Right cardiac atrium (tissue), 5 donors: Measurements from ENCODE around the gene PIGQ. TPM values are rescaled to one million over a fixed set of nuclear protein-coding genes. Genes with fewer than 3 reads are reported as not detected.
"Not testable (repeated sequence)": the region's sequence is repeated elsewhere in the genome, so short reads cannot be mapped to it uniquely, and the experiment has no call there.

Experiments
- ATAC-seq, 2 donors: fragments of 200-7000 bp; cut with Tn5 transposase; one replicate each; pipeline versions ENCODE4 v1.8.0 to v1.9.1; 2020; ENCODE audit warnings: moderate library complexity in 2 of 2, mild to moderate bottlenecking in 1 of 2
- DNase-seq, 3 donors: peaks; one replicate each; pipeline ENCODE4 v3.0.0-alpha.2; 2020
- H3K27ac ChIP-seq: one replicate; pipeline ENCODE4 v1.5.1; 2013; ENCODE audit warnings: mild to moderate bottlenecking, low read length, control low read depth, moderate library complexity
- H3K27me3 ChIP-seq: one replicate; pipeline ENCODE4 v1.6.1; 2013; ENCODE audit not compliant: control insufficient read depth, insufficient read depth
- H3K4me1 ChIP-seq: one replicate; pipeline ENCODE4 v1.6.1; 2013; ENCODE audit warnings: low read length; ENCODE audit not compliant: control insufficient read depth, insufficient read depth
- H3K4me3 ChIP-seq: one replicate; pipeline ENCODE4 v1.5.1; 2013; ENCODE audit warnings: low read length, control low read depth
- H3K9me3 ChIP-seq: one replicate; pipeline ENCODE4 v1.6.1; 2013; ENCODE audit warnings: low read length; ENCODE audit not compliant: control insufficient read depth
- WGBS: extraction: QIAGEN DNeasy Blood & Tissue Kit; methylation state at CpG from one replicate; pipeline ENCODE4 v1.1.7; 2013; 5-methylcytosine and 5-hydroxymethylcytosine counted together
- intact Hi-C, 4 donors: fragments of 100-400 bp; cut with DNase I; formaldehyde crosslinking; loops; one replicate each; pipeline versions ENCODE4 v1.11.0 to v1.14.0; 2022 to 2023
- polyA plus RNA-seq: library from polyadenylated mRNA; stranded (reverse); fragments of 200-250 nt; gene quantifications from one replicate; pipeline ENCODE4 v1.2.3, GENCODE V29; 2013
- total RNA-seq, 4 donors: library from RNA; stranded (reverse); fragmentation: NEBNext Ultra II Directional; extraction: Animal tissue kit (Norgen Biotek cat#: 25700); gene quantifications; one replicate each; pipeline ENCODE4 v1.2.1, GENCODE V29; 2021
- donor health status: healthy with polysubstance abuse.
- donor health status: DM: no; HTN: yes; CAD: no.
- donor health status: DM: no; HTN: no; CAD: no.
- donor health status: DM: no; HTN: yes; CAD: no; lungs with severe emphysema.
- donor health status: DM: yes; HTN: yes; CAD: no.

The PIGQ gene
- total and polyA plus RNA-seq, 5 donors, result 19.8 to 23.0 (median 22.7) TPM

DNA sequence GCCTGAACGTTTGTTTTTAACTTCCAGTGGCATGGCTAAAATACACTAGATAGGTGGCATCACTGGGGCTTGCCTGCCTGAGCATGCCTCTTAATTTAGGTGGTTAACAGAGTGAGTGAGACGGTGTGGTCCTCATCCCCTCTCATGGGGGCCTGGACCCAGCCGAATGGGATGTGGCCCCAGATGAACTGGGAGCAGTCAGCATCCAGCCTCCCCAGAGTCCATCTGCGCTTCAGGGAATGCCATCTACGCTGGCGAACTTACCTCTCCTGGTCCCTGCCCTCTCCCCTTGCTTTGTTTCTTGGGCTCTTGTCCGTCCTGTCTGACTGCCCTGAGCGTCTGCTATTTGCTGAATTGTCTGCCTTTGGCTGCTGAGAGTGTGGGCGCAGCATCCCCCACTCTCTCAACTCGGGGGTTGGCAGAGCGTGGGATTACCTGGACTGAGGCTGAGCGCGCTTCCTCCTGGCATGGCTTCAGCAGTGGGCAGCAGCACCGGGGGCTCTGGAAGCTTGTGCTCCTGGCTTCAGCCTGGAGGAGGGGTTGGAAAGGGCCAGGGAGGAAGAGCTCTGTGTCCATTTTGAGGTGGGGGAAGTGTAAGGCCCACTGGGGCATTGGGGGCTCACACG lies 22.2 kb downstream of the PIGQ start:
- Histone ChIP-seq H3K4me3 (no peak overlapping the region), H3K27me3 (no peaks in the 10 kb centered on the region), H3K4me1 (no peaks in the 10 kb centered on the region), H3K27ac (no peak overlapping the region), H3K9me3 (no peaks in the 10 kb centered on the region)
- no peak for ATAC-seq
- intact Hi-C loops, result no loop called here
- peak in 1 of 3 donors; percentile 33 for DNase-seq
- 87% methylated on average over 15 of the region's 15 CpGs for WGBS

DNA sequence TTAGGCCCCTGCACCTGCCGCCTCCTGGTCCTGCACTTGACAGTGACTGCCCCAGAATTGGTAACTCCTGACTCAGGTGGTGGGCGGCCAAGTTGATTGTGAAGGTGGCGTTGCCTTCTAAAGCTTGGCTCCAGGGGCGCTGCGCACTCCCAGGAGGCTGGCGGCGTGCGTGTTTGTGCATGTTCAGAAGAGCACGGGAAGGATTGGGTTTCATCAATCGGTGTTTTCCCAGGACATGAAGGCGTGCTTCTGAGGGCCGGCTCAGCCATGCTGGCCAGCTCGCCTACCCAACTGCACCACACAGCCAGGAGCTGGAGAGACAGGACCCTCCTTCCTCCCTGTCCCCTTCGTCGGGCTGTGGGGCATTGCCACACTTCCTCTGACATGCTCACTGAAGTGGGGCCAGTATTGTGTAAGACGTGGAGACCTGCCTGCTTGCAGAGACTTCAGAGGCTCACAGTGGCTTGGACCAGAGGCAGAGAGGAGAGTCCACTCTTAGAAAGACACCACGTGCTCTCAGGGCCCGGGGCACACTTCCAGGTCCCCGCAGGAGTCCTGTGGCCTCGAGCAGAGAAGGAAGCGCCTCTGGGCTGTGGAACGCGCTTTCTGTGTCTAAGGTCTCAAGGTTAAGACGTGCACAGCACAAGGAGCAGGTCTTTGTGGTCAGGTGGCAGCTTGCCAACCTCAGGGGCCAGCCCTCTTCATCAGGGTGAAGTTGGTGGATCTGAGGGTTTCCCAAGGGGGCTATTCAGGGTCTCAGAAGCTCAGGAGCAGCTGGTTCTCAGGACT lies 22.9 kb downstream of the PIGQ start:
- intact Hi-C loops, result no loop called here
- no peaks in the 10 kb centered on the region for H3K4me1 ChIP-seq

DNA sequence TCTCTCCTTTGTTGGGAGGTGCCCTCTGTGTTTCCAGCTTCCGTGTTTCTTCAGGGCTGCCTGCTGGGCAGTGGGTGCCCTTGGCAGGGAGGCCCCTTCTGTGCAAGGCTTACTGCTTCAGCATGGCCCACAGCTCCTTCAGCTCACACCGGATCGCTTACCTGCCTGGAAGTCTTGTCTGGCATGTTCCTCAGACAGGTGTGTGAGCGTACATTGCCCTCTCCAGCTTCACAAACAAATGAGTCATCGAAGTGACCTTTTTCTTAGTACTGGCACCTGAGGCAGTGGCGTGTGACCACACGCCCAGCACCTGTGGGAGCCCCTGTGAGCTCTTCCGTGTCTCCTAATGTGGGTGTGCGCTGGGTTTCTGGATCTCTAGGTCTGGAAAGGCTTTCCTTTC lies 23.6 kb downstream of the PIGQ start:
- no peaks in the 10 kb centered on the region for H3K4me1 ChIP-seq
- WGBS, result 91% methylated on average over 9 of the region's 9 CpGs
- H3K27ac ChIP-seq, result no peak overlapping the region

More for the DNA sequence above, 22.9 kb downstream of the PIGQ start:
- WGBS, result 70% methylated on average over 24 of the region's 24 CpGs
- DNase-seq, result peak; percentile 64 to 69 (median 66)
- Histone ChIP-seq H3K4me3 (no peak overlapping the region), H3K9me3 (no peaks in the 10 kb centered on the region), H3K27me3 (no peaks in the 10 kb centered on the region), H3K27ac (no peak overlapping the region)
- no peak for ATAC-seq

DNA sequence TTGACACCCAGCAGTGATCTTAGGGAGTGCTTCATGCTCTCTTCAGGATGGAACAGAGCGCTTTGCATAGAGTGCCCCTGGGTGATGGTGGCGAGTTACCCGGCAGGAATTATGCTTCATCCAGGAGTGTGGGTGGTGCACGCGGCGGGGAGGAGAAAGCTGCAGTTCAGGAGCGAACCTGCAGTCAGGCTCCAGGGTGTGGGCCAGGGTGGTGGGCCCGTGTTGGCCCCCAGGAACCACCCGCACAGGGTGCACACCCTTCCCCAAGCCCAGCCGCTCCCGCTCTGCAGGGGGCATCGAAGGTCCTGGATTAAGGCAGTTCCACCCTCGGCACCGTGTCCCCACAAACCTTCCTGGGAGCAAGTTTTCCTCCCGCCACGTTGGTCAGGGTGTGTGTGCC lies 24.0 kb downstream of the PIGQ start:
- no peak overlapping the region for H3K4me3 ChIP-seq
- intact Hi-C loops, result no loop called here
- no peaks in the 10 kb centered on the region for H3K9me3 ChIP-seq
- H3K27me3 ChIP-seq, result no peaks in the 10 kb centered on the region
- H3K4me1 ChIP-seq, result no peaks in the 10 kb centered on the region
- WGBS, result 87% methylated on average over 16 of the region's 16 CpGs
- ATAC-seq (no peak), DNase-seq (no peak)
- no peak overlapping the region for H3K27ac ChIP-seq

More for the DNA sequence above, 23.6 kb downstream of the PIGQ start:
- no peaks in the 10 kb centered on the region for H3K27me3 ChIP-seq
- no peak overlapping the region for H3K4me3 ChIP-seq
- intact Hi-C loops, result no loop called here
- H3K9me3 ChIP-seq, result no peaks in the 10 kb centered on the region
- ATAC-seq (no peak), DNase-seq (peak in 1 of 3 donors; percentile 14)

DNA sequence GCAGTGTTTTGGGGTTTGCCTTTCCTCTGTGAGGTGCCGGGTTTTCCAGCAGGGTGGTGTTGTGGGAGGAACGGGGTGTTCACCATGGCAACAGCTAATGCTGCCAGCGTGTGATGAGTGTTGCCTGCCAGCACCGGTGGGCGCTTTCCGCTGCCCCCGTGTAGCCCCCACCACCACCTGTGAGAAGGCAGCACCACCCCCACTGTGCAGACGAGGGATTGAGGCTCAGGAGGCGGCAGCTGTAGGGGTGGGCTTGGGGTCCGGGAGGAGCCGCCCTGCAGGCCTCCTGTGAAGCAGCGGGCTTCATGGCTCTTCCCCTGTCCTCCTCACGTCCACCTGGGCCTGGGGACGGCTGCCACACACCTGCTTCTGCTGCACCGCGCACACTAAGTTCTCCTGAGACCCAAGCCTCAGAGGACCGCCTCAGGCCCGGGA lies 25.3 kb downstream of the PIGQ start:
- Histone ChIP-seq H3K4me1 (no peaks in the 10 kb centered on the region), H3K27me3 (no peaks in the 10 kb centered on the region), H3K4me3 (no peak overlapping the region), H3K9me3 (no peaks in the 10 kb centered on the region), H3K27ac (no peak overlapping the region)
- WGBS, result 86% methylated on average over 18 of the region's 18 CpGs
- no peak for DNase-seq
- no peak for ATAC-seq
- intact Hi-C loops, result no loop called here

DNA sequence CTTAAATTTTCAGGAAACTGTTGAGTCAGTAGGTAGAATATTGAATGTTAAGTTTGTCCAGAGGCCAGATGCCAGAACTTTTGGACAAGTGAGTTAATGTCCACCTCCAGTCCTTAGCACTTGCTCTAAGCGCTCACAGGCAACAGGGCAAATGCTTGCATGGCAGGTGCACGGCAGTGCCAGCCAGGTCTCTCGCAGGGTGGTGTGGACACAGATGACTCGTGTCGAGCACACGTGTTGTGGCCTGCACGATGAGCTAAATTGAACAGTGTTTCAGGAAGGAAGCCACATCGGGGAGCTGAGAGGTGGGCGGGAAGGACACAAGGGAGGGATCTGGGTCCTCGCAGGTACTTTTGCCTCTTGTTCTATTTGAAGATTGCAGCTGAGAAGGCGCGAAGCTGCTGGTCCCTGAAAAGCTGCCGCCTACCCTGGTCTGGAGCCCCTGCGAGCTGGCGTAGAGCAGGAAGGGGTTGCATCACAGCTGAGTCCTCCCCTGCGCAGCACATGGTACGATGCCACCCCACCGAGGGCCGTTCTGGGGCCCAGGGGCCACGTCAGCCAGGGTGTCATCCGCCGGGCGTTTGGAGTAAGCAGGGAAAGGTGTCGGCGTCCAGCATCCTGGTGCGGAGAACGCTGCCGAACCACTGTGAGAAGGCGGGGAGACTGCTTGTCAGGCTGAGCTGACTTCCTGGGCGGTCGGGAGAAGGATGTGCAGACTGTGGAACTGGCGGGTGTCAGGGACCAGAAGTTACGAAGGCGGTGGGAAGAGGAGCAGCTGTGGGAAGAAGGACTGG lies 26.4 kb downstream of the PIGQ start:
- H3K4me3 ChIP-seq, result no peak overlapping the region
- no peaks in the 10 kb centered on the region for H3K9me3 ChIP-seq
- no peaks in the 10 kb centered on the region for H3K27me3 ChIP-seq
- DNase-seq (no peak), ATAC-seq (no peak)
- WGBS, result 87% methylated on average over 34 of the region's 34 CpGs
- H3K4me1 ChIP-seq, result no peaks in the 10 kb centered on the region
- intact Hi-C loops, result no loop called here
- H3K27ac ChIP-seq, result no peak overlapping the region

DNA sequence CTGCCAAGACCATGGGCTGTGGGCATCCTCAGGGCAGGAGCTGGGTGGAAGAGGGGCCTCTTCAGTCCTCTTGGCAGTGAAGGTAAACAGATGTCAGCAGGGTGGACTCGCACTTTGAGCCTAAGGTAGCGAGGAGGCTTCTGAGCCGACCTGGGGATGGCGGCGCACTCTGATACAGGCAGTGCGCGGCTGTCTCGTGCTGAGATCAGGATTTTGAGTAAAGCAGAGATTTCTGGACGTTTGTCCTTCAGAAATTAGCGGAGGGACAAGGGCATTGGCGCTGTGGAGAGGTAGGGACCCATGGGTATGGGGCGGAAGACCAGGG lies 26.9 kb downstream of the PIGQ start:
- DNase-seq, result no peak
- Histone ChIP-seq H3K27ac (no peak overlapping the region), H3K27me3 (no peaks in the 10 kb centered on the region), H3K9me3 (no peaks in the 10 kb centered on the region), H3K4me3 (no peak overlapping the region), H3K4me1 (no peaks in the 10 kb centered on the region)
- intact Hi-C loops, result no loop called here
- ATAC-seq, result no peak
- WGBS, result 93% methylated on average over 12 of the region's 12 CpGs

DNA sequence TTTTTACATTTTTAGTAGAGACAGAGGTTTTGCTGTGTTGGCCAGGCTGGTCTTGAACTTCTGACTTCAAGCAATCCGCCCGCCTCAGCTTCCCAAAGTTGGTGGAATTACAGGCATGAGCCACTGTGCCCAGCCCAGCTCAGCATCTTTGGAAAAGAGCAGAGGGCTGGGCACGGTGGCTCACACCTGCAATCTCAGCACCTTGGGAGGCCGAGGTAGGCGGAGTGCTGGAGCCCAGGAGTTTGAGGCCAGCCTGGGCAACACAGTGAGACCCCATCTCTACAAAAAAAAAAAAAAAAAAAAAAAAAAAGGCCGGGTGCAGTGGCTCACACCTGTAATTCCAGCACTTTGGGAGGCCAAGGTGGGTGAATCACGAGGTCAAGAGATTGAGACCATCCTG lies 27.9 kb downstream of the PIGQ start:
- not testable (repeated sequence) for H3K9me3 ChIP-seq

DNA sequence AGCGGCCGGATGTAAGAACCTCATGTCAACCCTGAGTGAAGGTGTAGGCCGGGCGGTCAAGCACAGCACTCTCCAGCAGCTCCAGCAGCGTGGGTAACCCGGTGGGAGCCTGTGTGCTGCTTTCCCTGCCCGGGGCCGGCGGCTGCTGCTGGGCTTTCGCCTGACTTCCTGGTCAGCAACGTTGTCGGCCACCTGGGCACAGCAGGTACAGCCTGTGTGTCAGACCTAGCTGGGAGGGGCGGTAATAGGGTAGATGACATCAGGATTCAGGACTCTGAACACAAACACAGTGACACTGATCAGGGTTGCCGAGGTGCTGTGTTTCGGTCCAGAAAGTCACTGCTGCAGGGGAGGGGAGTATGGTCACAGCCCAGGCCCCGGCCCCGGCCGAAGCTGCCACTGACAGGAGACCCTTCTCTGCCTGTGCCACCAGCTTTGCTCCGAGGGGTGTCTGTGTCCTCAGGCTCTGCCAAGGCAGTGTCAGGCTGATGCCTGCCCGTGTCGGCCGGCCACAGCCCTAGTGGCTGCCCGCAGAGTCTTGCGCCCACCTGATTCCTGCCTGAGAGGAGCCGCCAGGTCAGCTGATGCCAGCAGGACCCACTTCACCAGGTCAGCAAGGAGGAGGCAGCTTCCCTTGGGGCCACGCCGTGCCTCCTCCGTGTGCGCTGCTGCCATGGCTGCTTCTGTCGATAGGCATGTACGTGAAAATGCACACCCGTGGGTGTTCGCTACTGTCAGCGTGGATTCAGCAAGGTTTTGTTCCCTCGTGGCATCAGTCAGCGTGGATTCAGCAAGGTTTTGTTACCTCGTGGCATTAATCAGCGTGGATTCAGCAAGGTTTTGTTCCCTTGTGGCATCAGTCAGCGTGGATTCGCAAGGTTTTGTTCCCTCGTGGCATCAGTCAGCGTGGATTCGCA lies 29.3 kb downstream of the PIGQ start:
- ATAC-seq, result no peak
- H3K27ac ChIP-seq, result no peak overlapping the region
- no peaks in the 10 kb centered on the region for H3K27me3 ChIP-seq
- 95% methylated on average over 43 of the region's 43 CpGs for WGBS
- H3K4me1 ChIP-seq, result no peaks in the 10 kb centered on the region
- intact Hi-C loops, result no loop called here
- H3K9me3 ChIP-seq, result no peaks in the 10 kb centered on the region
- DNase-seq, result no peak
- no peak overlapping the region for H3K4me3 ChIP-seq

More for the DNA sequence above, 27.9 kb downstream of the PIGQ start:
- WGBS, result over 99% methylated on average over 7 of the region's 7 CpGs
- H3K27ac ChIP-seq, intact Hi-C loops, H3K4me1 ChIP-seq, H3K4me3 ChIP-seq, ATAC-seq, DNase-seq, H3K27me3 ChIP-seq: not testable (repeated sequence)

DNA sequence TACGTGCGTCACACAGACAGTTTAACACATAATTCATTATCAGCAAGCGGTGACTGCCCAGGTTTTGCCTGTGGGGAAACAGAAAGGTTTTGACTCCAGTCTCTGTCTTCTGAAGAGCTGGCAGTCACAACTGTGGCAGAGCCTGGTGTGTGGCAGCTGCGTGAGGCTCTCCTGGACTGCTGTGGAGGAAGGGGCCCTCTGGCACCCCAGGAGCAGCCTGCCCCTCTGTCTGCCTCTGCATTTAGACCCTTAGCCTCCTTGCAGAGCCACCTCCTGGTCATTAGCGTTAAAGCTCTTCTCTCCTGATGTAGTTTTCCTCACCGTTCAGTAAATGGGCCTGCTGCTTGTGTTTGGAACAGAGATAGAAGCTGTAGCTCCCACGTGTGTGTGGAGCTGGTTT lies 31.0 kb downstream of the PIGQ start:
- Histone ChIP-seq H3K4me3 (no peak overlapping the region), H3K27me3 (no peaks in the 10 kb centered on the region), H3K27ac (no peak overlapping the region), H3K9me3 (no peaks in the 10 kb centered on the region), H3K4me1 (no peaks in the 10 kb centered on the region)
- ATAC-seq (no peak), DNase-seq (no peak)
- WGBS, result 40% methylated on average over 7 of the region's 7 CpGs
- intact Hi-C loops, result no loop called here
